HG03432 (cell line): Measurements from ENCODE around the gene EEPD1.
"Not testable (repeated sequence)": the region's sequence is repeated elsewhere in the genome, so short reads cannot be mapped to it uniquely, and the experiment has no call there.

Experiments used
- ATAC-seq: cut with Tn5 transposase; IDR thresholded peaks from one replicate; pipeline ENCODE4 v1.9.1; 2021; ENCODE audit warnings: mild to moderate bottlenecking, moderate library complexity; ENCODE audit not compliant: unreplicated experiment

The EEPD1 gene

DNA sequence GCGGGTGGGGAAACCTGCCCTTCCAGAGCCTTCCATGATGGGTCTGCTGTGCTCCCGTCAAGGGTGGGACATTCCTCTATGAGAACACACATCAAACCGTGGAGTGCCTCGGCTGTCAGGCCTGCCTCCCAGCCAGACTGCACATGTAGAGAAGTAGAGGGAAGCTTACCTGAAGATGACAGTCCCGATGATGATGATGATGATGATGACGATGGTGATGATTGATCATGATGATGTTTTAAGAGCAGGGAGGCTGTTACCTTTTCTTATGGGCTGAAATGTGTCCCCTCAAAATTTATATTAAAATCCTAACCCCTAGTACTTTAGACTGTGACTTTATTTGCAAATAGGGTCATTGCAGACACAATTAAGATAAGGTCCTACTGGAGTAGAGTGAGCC, 160.6 kb downstream of the EEPD1 start:
- no peak for ATAC-seq

DNA sequence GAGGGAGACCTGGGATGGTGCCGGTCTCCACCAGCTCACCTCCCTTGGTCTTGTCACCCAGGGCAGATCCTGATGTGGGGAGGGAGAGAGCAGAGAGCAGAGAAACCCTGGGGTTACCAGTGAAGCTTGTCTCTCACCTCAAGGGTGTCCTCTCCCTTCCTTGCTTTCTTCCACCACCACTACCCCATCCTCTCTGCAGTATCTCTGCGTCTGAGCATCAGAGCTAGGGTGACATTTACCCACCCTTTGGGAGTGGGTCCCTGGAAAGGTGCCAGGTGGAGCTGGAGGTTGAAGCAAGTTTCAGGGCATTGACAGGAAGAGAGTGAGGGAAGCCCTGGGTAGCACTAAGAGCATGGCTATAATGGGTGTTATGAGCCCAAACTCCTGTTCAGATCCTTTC, 161.4 kb downstream of the EEPD1 start:
- no peak for ATAC-seq

DNA sequence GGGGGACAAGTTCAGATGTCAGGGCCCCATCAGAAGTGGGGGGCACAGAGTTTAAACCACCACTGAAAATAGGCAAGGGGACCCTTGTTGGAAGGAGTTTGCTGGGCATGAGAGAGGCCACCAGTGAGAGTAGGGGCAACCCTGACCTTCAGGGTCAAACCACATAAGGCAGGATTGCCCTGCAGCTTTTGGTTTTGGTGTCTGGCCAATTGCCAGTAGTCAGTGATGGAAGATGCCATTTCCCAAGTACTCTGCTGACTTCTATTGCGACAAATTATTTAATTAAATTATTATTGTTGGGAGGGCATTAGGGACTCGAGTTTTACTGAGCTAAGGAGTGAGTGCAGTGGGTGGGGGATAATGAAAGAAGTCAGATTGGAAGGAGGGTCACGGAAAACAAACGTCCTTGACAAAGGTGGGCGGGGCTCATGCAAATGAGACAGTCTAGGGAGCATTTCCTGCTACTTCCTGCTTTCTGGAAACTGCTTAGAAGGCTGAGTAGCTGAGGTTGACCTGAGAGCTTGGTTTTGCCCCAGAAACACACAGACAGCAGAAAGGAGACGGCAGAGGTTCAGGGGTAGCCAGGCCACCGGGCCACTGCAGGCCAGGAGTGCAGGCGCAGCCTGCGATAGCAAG, 162.4 kb downstream of the EEPD1 start:
- no peak for ATAC-seq

DNA sequence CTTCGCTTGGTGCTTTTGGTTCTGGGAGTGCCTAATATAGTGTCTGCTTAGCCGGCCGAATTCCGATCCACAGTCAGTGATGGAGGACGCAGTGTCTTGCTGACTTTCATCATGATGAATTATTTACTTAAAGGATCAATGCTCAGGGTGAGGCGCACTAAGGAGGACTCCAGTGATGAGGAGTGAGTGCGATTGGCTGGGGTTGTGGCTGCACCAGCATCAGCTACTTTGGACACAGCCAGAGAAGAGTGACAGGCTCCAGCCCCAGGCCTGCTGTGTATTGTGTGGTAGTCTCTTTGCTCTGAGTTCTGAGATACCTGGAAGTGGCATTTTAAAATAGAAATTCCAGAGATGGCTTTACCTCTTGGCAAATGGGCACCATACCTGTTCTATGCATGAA, 163.3 kb downstream of the EEPD1 start:
- no peak for ATAC-seq

DNA sequence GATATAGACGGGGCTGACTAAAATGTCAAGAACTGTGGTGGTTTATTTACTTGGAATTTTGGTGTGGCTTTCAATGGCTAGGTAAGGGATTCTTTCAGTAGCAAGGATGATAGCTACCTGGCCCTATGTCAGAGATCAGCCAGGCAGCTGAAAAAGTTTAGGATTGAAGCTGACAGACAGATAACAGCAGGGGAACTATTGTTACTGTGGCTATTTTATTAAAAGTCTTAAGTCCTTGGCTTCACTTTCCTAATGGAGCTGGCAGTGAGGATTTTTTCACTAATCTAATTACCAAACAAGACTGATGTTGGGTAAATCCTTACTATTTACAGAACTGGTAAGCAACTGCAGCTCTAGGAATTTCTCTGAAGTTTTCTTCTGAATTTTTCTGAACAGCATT, 164.2 kb downstream of the EEPD1 start:
- ATAC-seq: no peak

DNA sequence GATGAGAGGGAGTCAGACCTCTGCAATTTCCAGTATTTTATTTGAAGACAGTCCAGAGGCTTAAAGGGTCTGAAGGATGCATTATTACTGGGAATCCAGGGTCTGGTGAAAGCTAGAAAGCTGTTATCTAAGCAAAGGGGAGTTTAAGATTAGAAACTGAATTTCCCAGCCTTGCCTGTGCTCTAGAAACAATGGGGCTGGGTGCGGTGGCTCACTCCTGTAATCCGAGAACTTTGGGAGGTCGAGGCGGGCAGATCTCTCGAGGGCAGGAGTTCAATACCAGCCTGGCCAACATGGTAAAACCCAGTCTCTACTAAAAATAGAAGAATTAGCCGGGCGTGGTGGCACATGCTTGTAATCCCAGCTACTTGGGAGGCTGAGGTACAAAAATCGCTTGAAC, 165.1 kb downstream of the EEPD1 start:
- ATAC-seq: no peak

DNA sequence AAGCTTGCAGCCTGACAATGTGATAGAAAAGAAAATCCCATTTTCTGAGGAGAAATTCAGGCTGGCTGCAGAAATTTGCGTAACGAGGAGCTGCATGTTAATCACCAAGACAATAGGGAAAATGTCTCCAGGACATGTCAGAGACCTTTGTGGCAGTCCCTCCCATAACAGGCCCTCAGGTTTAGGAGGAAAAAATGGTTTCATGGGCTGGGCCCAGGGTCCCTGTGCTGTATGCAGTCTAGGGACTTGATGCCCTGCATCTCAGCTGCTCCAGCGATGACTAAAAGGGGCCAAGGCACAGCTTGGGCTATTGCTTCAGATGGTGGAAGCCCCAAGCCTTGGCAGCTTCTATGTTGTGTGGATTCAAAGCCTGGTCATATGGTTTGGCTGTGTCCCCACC, 168.2 kb downstream of the EEPD1 start:
- ATAC-seq: not testable (repeated sequence)

DNA sequence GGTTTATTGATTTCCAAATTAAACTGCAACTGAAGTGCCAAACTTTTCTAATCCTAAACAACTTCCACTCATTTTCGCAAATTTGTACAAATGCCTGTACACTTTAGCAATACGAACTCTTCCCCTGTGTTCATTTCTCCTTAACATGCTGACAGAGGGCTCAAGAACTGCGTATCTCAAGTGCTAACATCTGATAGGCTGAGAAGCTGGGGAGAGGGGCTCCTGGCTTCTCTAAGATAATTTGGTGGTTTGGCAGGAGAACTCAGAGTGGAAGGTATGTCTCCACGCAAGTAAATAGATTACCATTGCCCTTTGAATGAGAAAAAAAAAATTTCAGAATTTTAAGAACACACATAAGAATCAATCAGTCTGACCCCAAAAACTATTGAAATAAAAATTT, 183.3 kb downstream of the EEPD1 start:
- ATAC-seq: no peak

DNA sequence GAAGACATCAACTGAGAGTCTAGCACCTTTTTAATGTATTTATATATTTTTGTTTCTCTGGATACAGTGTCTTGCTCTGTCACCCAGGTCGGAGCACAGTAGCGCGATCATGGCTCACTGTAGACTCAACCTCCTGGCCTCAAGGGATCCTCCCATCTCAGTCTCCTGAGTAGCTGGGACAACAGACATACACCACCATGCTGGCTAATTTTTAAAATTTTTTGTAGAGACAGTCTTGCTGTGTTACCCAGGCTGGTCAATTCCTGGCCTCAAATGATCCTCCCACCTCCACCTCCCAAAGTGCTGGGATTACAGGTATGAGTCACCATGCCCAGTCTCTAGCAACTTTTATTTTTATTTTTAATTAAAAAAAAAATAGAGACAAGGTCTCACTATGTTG, 185.2 kb downstream of the EEPD1 start:
- no peak for ATAC-seq

DNA sequence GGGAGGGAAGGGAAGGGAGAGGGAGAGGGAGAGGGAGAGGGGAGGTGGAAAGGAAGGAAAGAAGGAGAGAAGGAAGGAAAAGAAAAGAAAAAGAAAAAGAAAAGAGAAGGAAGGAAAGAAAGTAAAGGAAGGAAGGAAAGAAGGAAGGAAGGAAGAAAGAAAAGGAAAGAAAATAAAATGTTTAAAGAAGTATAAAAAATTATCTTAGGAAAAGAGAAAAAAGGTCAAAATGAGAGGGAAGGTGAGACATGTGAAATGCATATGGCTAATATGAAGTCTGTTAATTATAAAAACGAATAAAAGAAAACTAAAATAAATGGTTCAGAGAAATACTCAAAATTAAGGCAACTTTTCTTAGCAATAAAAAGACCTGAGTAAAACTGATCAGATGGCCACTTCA, 190.5 kb downstream of the EEPD1 start:
- no peak for ATAC-seq

DNA sequence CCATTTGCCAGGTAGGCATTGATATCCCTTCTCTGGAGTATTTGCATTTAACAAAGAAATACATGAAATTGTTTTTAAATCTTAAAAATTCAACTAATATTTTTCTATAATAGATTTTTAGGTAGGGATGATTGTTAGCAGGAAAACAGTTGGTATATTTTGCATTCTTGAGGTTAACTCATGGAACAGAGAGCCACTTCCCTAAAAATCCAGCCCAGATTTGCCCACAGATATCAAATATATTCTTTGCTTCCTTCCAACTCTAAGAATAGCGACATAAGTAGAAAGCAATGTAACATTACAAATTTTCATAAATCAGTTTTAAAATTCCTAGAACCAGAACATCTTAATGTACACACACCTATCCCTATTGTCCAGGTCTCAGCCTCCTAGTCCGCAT, 191.6 kb downstream of the EEPD1 start:
- ATAC-seq: no peak

DNA sequence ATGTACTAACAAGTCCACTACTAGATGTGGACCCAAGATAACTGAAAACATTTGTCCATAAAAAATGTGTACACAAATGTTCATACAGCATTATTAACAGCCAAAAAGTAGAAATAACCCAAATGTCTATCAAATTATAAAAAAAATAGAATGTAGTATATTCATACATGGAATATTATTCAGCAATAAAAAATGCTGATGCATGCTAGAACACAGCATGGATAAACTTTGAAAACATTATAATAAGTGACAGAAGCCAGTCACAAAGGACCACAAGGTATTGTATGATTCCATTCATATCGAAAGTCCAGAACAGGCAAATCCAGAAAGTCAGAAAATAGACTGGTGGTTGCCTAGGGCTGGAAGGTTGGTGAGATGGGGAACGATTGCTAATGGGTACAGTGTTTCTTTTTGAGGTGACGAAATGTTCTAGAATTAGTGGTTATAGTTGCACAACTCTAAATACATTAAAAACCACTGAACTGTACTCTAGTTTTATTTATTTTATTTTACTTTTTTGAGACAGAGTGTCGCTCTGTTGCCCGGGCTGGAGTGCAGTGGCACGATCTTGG, 193.3 kb downstream of the EEPD1 start:
- no peak for ATAC-seq

DNA sequence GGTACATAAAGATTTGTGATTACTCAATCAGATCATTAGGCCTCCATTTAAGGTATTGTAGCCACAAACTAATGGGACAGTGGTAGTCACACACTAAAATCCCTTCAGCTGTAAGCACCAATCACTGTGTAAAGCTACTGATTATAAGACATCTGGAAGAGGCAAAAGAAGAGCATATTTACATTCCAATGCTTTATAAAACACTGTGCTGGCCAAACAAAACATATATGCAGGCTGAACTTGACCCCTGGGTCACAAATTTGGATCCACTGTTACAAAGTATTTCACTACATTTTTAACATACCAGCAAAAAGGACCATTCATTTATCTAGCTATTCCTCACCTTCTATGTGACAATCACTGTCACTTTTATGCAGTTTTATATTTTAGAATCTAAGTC, 195.2 kb downstream of the EEPD1 start:
- ATAC-seq: no peak

DNA sequence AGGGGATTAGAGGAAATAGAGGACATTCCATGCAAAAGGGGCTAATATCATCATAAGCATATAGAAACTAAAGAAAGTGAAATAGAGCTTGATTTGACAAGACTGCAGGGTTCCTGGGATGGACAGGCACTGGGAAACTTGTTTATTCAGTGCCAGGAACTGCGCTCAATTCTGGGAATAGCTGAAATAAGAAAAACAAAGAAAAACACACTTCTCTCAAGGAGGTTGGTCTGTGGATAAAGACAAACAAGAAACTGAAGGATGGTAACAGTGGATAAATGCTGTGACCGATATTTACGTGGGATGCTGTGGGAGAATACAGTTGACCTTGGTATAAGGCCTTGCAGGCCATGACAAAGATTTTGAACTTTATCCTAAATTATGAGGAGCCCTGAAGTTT, 195.7 kb downstream of the EEPD1 start:
- no peak for ATAC-seq

DNA sequence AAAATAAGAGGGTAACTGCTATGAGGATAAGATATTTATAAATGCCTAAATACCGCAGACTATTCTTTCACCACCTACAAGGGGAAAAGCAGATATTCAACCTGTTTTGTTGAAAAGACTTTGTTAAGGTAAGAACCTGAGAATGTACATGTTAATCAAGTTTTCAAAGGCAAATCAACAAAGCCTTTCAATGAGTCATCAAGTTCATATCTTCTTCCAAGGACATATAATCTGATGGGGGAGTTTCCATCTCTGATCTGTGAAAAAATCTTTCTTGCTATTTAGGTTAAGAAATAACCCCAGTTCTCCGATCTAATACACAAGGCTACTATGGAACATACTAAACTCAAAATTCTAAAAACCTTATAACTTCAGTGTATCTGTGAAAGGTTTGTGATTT, 196.6 kb downstream of the EEPD1 start:
- ATAC-seq: no peak
